ENCODE results near the gene YEATS2.
"Not testable (repeated sequence)": the region's sequence is repeated elsewhere in the genome, so short reads cannot be mapped to it uniquely, and the experiment has no call there.

The YEATS2 gene

GRCh38 chr3:183718012-183718411 is 20.4 kb downstream of the YEATS2 start:
- DNase-seq, result no peak

- DNase-seq, result no peak
Measured at GRCh38 chr3:183725387-183725786, 27.8 kb downstream of the YEATS2 start.

GRCh38 chr3:183728204-183728603 is 30.6 kb downstream of the YEATS2 start:
- no peak for DNase-seq

GRCh38 chr3:183730361-183730760 is 32.8 kb downstream of the YEATS2 start:
- no peak for DNase-seq

- no peak for DNase-seq
Measured at GRCh38 chr3:183731611-183732010, 34.0 kb downstream of the YEATS2 start.

GRCh38 chr3:183733553-183733952 is 36.0 kb downstream of the YEATS2 start:
- no peak for DNase-seq

GRCh38 chr3:183734750-183735494 is 37.3 kb downstream of the YEATS2 start:
- no peak for DNase-seq

GRCh38 chr3:183737116-183737515 is 39.5 kb downstream of the YEATS2 start:
- DNase-seq, result no peak

- DNase-seq, result not testable (repeated sequence)
Measured at GRCh38 chr3:183740154-183740553, 42.6 kb downstream of the YEATS2 start.

GRCh38 chr3:183743231-183743630 is 45.6 kb downstream of the YEATS2 start:
- DNase-seq, result no peak

GRCh38 chr3:183745300-183746098 is 47.9 kb downstream of the YEATS2 start:
- peak; percentile 77 for DNase-seq

GRCh38 chr3:183754052-183754451 is 56.5 kb downstream of the YEATS2 start:
- no peak for DNase-seq

GRCh38 chr3:183762304-183762703 is 64.7 kb downstream of the YEATS2 start:
- DNase-seq, result no peak

GRCh38 chr3:183764847-183765731 is 67.5 kb downstream of the YEATS2 start:
- DNase-seq, result no peak

GRCh38 chr3:183766107-183766506 is 68.5 kb downstream of the YEATS2 start:
- peak; percentile 3 for DNase-seq

GRCh38 chr3:183766745-183767606 is 69.4 kb downstream of the YEATS2 start:
- peak; percentile 81 for DNase-seq

GRCh38 chr3:183768114-183768513 is 70.5 kb downstream of the YEATS2 start:
- no peak for DNase-seq

- no peak for DNase-seq
Measured at GRCh38 chr3:183769453-183769852, 71.9 kb downstream of the YEATS2 start.

GRCh38 chr3:183774631-183775030 is 77.0 kb downstream of the YEATS2 start:
- no peak for DNase-seq

- no peak for DNase-seq
Measured at GRCh38 chr3:183775781-183776180, 78.2 kb downstream of the YEATS2 start.

GRCh38 chr3:183776451-183776850 is 78.9 kb downstream of the YEATS2 start:
- not testable (repeated sequence) for DNase-seq

GRCh38 chr3:183777016-183777618 is 79.5 kb downstream of the YEATS2 start:
- no peak for DNase-seq

All from DMS53 (cell line).